Forelimb muscle (tissue), 1 donor: ENCODE data around the gene PCSK6. TPM values are rescaled to one million over a fixed set of nuclear protein-coding genes. Genes with fewer than 3 reads are reported as not detected.
A peak's percentile ranks its signal among the peaks of the same experiment; 100 is the strongest.

ENCODE experiments used
- DNase-seq: peaks from one replicate; pipeline ENCODE4 v3.0.0-alpha.2; 2013; ENCODE audit warnings: low read depth
- polyA plus RNA-seq: library from polyadenylated mRNA; unstranded; fragments of 120-200 nt; gene quantifications from one replicate; pipeline ENCODE4 v1.2.1, GENCODE V29; 2013; ENCODE audit not compliant: insufficient read length

The PCSK6 gene
- polyA plus RNA-seq: 10.2 TPM

DNA sequence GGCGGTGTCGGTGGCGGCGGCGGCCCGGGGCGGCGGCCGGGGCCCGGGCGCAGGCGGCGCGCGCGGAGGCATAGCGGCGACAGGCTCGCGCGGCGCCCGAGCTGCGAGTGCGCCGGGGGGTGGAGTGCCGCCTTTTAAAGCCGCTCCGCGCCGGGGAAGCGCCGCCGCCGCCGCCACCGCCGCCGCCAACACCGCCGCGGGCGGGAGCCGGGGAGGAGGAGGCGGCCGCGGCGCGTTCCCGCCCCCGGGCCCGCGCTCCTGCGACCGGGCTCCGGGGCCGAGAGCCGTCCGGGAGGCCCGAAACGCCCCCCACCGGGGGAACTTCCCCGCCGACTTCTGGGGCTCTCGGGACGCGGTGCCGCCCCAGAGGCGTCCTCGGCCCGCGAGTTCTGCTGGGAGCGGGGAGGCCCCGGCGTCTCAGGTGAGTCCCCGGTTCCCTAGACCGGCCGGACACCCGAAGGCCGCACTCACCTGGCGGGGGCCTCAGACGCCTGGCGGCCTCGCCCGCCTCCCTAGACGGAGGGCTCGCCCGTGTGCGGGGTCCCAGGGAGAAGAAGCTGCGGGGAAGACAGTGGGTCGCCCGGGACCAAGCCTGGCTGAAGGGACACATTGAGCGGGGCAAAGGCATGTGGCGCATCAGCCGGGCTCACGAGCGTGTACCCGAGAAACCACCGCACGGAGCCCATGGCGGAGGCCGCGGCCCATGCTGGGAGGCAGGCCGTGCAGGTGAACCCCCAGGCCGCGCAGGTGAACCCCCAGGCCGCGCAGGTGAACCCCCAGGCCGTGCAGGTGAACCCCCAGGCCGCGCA lies at the start of gene PCSK6:
PCSK6 (minus strand) TSS at position 109 of the 809 bp plus-strand sequence; CDS start at position 72, 37 bp downstream.
- no peak for DNase-seq

DNA sequence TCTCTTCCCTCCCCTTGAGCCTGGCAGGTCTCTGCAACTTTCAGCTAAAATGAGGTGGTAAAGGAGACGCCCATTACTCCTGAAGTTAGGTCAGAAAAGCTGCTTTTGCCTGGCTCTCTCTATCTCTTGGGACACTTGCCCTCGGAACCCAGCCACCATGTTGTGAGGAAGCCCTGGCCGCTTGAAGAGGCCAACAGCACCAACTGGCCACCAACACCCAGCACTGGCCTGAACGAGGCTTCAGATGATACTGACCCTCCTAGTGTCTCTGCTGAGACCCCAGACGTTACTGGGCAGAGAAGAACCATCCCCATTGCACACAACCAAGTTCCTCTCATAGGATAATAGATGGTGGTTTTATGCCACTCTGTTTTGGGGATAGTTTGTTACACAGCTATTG lies 49.5 kb upstream of the PCSK6 start:
- DNase-seq: no peak

DNA sequence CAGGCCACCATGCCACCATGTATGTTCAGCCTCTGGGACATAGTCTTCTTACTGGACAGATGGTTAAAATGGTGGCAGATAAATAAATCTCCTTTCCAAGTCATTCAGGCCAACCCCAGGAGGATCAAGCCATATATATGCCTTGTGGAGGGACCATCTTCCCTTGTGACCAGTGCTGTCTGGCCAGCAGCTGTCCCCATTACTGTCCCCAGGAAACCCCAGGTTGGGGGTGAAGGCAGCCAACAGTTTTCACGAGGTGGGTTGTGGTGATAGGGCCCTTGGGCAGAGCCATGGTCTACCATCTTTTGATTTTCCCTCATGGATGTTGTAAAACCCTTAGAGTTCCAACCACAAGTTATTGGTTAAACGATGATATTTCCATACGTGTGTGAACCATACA lies 48.7 kb upstream of the PCSK6 start:
- DNase-seq: no peak

DNA sequence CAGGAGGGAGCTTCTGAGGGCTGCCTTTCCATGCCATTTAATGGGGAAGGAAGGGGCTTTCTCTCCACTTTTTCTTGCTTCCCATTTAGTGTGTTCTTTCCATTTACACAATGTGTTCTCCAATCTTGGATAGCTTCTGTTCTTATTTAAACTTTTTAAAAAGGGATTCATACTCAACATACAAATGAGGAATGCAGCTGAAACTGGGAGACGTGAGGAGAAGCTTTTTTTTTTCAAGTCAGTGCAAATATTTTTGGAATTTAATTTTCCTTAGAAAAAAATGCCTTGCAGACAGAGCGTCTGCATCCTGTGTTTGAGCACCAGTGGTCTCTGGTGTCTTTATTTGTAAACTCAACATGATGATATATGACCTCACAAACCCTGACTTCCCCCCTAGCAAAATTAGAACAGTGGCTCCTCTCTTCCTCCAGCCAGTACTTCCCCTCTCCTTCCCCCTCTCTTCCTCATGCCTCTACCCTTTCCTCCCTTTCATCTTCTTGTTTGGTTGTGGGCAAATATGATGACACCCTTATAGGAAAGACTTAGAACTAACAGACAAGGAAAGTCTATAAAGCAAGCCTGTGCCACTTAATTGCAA lies 48.1 kb upstream of the PCSK6 start:
- no peak for DNase-seq

DNA sequence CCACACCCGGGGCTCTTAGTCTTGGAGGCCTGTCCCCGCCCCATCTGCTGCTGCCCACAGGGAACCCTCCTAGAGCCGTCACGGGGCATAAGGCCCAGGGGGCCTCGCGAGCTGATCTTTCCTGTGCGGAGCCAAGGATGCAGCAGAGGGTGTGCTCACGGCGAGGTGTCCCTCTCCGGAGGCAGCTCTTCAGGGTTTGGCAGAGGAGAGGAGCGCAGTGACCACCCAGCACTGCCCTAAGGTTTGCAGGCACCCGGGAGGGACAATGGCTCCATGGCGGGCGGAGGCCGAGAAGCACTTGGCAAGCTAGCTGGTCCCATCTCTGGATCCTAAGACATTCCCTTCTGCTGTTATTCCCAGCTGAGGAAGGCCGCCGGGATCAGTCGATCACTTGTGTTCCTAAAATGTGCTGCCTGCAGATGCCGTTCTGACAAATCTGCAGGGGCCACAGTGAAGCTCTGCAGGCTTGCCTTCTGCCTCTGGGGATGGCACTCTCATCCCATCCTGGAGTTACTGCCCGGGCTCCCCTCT lies 47.4 kb upstream of the PCSK6 start:
- no peak for DNase-seq

DNA sequence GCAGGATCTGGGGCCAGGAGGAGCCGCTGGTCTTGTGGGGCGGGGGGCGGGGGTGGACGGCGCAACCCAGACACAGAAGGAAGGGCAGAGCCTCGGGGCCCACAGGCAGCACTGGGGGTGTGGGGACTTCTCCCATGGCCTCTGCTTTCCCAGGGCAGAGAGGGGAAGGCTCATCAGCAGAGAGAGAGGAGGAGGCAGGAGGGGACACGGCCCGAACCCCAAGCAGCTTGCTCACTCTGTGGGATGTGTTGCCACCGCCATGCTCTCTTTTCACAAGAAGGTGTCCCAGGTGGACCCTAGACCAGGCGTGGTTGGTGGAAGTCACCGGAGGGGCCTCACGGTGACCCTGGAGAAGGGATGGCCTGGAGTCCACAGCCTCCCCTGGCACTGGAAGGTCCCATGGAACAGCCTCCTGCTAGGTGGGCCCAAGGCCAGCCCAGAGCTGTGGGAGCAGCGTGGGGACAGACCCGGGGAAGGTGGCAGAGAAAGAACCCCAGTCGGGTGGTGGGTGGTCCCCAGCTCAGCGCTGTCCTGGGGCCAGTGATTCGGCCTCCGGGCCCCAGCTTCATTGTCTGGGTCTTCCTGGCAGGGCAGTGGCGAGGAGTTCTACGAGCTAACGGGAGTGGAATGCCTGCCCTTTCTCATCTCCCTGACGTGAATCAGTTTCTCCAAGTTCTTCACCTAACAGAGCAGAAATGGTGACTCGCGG lies 46.8 kb upstream of the PCSK6 start:
- no peak for DNase-seq

DNA sequence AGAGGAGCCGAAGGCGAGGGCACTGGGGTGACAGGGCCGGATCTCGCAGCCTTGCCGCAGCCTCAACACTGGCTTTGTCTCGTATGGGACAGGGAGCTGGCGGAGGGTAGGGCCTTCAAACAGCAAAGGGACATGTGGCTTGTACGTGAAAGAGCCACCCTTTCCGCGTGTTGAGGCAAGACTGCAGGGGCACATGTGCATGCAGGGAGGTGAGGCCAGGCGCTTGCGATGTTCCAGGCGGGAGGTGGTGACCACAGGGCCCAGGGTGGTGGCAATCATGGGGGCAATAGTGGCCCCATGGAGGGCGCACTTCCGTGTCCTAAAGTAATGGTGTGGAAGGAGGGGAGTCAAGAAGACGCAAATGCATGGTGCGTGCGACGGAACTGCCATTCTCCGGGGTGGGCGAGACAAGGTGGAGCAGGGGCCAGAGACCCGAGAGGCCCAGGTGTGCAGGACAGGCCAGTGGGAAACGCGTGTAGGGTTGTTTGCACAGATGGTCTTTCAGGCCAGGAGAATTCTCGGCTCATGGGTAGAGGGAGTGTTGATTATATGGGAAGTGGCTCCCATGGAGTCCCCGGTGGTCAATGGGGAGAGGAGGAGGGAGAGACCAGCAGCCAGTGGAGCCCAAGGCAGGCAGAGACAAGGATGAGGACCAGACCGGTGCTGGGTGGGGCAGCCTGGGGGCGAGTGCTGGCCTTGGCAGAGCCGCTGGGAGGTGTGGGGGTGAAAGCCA lies 45.8 kb upstream of the PCSK6 start:
- DNase-seq: no peak

DNA sequence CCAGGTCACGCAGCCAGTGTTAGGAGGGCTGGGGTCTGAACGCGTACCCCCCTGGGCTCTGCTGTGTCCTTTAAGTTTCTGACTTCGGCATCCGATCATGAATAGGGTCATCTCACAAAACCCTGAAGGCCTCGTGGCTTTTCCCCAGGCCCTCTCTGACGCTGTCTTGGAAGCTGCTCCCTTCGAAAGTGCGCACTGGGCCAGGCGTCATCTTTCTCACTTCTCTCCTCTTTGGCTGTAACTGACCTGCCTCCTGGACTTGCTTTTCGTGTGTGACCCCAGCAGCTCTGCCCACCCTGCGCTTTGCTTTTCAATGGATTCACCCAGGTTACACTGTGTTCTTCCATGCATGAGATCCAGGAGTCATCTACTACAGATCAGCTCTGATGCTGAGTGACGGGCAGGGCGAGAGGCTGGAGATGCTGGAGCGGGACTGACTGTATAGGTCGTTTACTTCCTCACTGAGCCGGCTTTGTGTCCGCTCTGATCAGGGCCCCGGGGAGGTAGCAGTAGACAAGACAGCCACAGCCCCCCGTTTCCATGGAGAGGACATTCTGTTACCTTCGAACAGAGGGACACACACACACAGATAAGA lies 45.0 kb upstream of the PCSK6 start:
- DNase-seq: no peak

DNA sequence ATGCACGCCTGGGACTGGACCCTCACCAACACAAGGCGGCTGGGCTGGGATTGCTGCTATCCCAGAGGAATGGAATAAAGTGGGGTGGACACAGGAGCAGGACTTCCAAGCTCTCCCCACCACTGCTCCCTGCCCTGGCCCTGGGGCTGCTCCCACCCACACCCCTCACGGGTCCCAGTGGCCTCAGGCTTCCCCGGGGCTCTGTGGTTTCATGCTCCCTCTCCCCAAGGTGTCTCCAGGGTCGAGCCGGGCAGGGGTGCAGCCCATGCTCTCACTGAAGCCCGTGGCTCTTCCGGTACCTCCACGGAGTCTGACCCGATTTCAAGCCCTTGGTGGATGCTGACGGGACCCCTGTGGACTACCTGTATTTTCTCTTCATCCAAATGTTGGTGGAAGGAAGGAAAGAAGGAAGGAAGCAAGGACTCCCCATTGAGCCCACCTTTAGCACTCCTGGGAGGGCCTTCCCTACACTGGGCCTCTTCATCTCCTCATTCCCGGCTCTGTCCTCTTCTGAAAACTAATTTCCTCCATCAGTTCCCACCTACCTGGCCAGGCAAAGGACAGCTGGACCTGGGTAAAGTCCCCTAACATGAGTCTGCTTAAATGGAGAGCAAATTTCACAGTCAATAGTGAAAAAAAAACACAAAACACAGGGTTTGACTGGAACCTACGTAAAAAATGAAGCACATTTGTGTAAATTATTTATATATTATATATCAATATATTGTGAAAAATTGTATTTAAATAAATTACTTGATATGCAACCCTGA lies 44.0 kb upstream of the PCSK6 start:
- DNase-seq: no peak

DNA sequence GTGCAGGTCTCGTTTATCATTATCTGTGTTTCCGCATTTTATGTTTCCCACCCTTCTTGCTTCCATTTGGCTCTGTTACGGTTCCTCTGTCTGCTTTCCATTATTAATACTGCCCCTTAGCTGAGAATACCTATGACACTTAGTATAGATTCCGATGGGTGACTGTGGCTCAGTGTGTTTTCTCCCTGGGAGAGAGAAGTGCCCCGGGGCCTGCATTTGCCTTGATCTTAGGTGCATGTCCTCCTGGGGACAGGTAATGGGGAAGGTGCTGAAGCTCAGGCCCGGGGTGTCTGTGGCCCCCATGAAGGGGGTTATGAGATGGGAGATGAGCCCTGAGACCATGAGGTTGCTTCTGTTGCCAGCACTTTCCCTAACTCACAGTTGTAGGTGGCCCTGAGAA lies 43.4 kb upstream of the PCSK6 start:
- no peak for DNase-seq

DNA sequence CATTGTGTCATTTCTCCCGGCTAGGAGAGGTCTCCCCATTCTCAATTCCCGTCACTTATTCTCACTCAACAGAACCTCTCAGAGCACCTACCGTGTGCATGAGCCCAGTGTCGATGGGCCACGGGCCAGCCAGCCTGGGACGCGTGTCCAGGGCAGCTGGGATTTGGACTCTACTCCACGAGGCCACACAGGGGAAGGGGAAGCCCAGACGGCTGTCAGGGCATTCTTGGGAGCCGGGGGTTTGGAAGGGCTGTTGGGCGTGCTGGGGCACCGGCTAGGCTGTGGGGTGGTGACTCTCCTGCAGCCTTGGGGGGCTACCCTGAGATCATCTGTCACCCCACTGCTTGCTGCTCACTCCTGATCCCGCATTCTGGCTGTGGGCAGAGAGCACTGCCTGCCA lies 41.7 kb upstream of the PCSK6 start:
- no peak for DNase-seq

DNA sequence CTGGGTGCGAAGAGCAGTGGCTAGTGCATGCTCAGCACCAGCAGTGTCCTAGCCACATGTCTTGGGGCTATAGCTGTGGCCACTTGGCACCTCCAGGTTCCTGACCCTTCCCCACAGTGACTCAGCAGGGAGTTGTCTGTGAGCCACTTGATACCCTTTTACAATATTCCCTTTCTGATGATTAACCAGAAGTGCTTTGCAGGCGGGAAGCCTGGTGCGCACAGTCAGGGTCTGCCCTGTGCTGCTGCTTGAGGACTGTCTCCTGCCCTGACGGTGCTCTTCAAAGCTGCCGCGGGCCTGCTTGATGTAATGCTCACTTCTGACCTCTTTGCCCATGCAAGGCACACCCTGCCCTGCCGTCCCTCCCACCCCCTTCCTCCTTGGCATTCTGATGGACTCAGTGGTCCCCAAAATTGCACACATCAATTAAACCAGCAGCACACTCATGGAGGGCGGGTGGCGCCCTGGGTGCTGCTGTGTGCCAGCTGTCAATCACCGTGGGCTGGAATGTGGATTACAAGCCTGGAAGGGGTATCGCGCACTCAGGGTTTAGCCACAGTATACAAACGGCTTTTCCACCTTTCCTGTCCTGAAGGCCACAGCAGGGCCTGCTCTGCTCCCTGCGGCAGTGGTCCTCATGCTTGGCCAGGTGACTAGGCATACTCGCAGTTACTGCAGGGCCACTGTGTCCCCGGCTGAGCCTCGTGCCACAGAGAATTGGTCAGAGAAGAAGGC lies 40.9 kb upstream of the PCSK6 start:
- no peak for DNase-seq

DNA sequence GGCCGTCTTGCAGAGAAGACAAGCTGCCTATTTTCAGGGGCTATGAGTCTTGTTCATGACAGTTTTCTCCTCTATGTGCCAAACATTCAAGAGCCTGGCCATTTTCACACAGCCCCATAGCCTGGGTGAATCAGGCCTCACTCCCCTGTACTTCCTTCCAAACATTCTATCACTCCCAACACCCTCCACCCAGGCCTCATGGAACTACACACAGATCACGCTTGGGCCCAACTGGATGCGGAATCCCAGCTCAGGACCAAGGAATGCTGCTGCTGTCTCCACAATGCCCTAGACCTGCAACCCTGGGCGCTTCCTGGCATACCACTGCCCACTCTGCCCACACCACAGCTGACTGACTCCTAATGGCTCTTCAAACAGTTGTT lies 39.4 kb upstream of the PCSK6 start:
- no peak for DNase-seq

DNA sequence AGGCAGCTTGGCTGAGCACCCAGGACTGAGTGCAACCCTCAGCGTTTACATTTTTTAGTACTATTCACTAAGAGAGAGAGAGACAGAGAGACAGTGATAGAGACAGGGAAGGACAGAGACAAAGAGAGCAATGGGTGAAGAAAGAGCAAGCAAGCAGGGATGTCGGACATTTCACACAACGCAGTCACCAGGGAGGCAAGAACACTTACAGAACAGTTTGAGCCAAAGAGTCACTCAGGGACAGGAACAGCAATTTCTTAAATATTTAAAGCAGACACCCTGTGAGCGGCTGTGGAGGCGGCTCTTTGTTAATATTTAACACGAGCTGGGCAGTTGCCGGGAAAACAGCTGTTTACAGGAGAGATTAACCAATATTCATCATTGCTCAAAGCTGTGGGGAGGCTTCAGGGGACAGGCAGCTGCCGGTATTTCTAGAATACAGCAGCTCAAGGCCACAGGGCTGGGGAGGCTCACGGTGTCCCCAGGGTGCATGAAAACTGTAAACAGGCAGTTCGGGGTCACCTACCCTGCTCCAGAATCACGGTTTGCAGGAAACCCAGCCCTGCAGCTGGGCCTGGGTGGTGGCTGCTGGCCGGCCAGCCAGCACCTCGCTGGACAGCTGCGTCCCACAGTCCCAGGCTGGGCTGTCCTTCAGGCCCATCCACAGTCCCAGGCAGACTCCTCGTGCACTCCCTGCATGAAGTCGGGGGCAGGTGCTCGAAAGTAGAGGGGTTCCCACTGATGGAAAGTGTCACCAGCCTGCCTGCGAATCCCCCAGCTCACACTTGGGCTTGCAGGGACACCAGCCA lies 38.8 kb upstream of the PCSK6 start:
- peak; percentile 66 for DNase-seq

DNA sequence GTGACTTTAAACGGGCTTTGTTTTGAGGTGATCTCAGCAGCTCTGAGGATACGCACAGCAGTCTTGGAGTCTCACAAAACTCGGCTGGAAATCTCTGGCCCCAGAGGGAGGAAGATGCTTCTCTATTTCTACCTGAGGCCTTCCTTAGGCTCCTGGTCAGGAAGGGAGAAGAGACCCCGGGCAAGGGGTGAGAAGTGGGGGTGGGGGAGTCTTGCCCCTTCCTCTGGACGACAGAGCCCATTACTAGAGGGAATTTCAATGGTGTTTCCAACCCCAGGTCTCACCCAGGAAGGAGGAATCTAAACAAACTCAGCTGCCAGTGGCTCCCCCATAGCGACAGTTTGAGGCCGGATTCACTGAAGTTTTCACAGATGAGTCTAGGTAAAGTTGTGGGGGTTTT lies 37.4 kb upstream of the PCSK6 start:
- no peak for DNase-seq

DNA sequence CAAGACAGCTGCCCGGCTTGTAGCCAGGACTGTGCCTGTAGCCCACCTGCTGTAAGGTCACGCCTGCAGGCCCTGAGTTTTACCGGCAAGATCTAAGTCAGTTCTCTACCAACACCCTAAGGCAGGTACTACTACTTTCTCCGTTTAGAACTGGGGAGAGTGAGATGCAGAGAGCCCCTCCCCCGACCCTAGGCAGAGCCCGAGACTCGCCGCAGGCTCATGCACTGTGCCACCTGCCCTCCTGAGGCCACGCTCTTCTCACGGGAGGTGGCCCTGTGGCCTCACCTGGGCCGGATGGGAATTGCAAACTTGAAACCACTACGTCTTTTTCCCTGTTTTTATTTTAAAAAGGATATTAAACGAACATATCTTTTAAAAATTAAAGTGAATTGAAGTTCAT lies 36.9 kb upstream of the PCSK6 start:
- no peak for DNase-seq

DNA sequence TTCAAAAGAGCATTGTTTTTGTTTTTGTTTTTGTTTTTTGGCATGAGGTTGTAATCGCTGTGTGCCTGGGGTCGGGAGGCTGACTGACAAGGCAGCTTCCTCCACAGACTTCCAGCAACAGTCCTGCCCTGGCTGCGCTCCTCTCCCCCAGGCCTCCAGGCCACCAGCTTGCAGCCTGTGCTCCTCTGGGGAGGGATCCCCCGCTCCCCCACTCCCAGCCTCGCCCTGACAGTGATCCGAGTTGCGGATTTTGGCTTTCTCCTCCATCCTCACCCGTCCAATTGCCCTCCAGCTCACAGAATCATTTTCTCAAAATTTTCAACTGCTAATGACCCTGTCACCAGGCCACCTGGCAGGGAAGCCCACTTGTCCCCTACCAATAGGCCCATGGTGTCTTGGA lies 36.5 kb upstream of the PCSK6 start:
- no peak for DNase-seq

DNA sequence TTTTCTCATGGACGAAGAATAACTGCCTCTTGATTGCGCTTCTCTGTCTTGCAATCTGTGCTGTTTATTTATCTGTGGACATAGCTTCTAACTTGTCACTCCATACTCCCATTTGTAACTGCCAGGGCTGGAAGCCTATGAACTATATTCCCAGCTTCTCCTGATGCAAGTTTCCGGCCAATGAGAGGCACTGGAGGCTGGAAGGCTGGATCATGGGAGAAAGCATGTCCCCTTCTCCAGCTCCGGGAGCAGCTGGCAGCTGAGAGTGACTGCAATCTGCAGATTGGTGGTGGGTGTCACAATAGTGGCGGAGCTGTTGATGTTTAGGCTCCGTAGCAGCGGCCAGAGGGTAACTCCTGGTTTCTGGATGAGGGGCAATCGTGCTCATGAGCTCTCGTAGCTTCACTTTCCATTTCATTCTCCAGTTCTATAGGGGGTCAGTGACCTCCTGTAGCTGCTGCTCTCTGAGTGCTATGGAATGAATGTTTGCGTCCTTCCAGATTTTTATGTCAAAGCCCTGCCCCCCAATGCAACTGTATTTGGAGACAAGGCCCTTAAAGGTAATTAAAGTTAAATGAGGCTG lies 35.7 kb upstream of the PCSK6 start:
- DNase-seq: no peak

DNA sequence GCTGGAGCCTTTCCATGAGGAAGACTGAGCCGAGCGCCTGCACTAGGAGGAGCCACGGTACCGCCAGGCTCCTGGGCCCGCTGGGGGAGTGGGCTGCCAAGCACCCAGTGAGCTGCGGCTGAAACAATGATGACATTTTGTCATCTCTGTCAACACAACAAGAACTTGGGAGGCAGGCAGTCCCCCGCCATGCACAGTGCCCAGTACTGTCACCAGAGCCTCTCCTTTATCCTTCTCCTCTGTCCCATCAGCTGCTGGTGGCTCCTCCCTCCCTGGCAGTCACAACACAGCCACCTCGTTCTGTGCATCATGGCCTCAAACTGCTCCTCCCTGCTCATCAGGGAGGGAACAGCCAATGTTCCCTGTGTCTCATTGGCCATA lies 34.0 kb upstream of the PCSK6 start:
- DNase-seq: no peak
